Breast epithelium (tissue), 3 donors: Measurements from ENCODE around the gene CHTF18.

Source experiments
- POLR2A ChIP-seq: fragments of 450-650 bp; IDR thresholded peaks from one replicate; pipeline ENCODE4 v1.6.1; 2016; ENCODE audit warnings: antibody characterized with exemption, mild to moderate bottlenecking, moderate library complexity
- TF ChIP-seq, protein P1 (sequence below), 3 donors: fragments of 450-650 bp; IDR thresholded peaks; one replicate each; pipeline ENCODE4 v1.5.1; 2016 to 2017; ENCODE audit warnings: antibody characterized with exemption in 3 of 3, mild to moderate bottlenecking in 3 of 3, moderate library complexity in 3 of 3

DNA sequence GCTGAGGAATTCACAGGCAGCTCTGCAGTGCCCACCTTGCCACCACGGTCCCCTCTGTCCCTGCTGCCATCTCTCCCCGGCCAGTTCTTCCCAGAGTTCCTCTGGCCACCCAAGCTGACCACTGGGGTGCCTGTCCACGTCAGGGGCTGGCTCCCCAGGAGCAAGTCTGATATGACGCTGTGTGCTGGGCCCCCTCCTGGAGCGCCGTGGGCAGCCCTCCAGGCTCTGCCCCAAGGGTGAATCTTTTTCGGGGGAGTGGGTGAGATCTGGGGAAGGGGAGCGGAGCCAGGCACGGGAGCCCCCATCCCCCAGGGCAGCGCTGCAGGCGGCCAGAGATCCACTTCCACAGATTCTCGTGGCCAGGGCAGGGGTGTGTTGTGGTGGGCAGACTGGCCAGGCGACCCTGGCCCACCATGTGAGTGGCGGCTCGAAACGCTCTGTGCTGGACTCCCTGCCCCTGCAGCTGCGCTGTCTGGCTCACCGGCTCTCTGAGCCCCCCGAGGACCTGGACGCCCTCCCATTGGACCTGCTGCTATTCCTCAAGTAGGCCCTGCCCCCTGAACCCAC, 24.2 kb upstream of the CHTF18 start:
- no peak for TF ChIP-seq POLR2A
- TF ChIP-seq, protein P1, sequence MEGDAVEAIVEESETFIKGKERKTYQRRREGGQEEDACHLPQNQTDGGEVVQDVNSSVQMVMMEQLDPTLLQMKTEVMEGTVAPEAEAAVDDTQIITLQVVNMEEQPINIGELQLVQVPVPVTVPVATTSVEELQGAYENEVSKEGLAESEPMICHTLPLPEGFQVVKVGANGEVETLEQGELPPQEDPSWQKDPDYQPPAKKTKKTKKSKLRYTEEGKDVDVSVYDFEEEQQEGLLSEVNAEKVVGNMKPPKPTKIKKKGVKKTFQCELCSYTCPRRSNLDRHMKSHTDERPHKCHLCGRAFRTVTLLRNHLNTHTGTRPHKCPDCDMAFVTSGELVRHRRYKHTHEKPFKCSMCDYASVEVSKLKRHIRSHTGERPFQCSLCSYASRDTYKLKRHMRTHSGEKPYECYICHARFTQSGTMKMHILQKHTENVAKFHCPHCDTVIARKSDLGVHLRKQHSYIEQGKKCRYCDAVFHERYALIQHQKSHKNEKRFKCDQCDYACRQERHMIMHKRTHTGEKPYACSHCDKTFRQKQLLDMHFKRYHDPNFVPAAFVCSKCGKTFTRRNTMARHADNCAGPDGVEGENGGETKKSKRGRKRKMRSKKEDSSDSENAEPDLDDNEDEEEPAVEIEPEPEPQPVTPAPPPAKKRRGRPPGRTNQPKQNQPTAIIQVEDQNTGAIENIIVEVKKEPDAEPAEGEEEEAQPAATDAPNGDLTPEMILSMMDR (IDR thresholded peaks at IDR 0.05) = no peak
